ENCODE results near the gene ZMYND19.
"Not testable (repeated sequence)": the region's sequence is repeated elsewhere in the genome, so short reads cannot be mapped to it uniquely, and the experiment has no call there.

Gene ZMYND19

DNA sequence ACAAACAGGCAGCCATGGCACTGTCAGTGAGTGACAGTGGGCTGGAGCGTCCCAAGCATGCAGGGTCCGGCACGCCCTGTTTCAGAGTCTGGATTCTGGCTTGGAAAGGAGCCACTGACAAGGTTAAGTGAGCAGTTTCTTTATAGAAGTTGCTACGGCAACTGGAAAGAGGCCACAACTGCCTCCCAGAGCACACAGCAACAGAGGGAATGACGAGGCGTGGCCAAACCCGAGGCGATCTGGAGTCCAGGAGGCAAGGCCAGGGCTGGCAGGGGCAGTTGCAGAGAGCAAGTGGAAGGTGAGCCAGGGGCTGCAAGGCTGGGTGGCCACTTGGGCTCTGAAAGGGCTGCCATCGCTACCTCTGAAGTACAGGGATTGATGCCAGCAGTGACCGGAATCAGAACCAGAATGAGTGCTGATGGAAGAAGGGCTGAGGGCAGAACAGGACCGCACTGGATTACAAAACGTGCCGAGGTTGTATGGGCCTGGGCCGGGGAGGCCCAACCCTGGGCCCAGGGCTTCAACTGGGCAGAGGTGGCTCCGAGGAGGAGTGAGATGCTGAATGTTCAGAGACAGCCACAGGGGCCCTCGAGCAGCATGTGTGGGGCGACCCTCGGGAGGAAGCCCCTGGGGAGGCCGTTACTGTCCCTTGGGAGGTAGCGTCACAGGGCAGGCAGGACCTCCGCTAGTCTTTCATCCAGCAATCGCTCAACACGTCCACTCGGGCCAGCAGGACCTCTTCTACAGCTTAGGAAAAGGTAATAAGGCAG lies 34.1 kb downstream of the ZMYND19 start:
- no peak for DNase-seq (ENCODE audit: low read depth)

- no peak for DNase-seq (ENCODE audit: low read depth)
These were observed 35.1 kb downstream of the ZMYND19 start for GRCh38 chr9:137555179-137555578.

- no peak for DNase-seq (ENCODE audit: low read depth)
These were observed 36.0 kb downstream of the ZMYND19 start for GRCh38 chr9:137554349-137554748.

DNA sequence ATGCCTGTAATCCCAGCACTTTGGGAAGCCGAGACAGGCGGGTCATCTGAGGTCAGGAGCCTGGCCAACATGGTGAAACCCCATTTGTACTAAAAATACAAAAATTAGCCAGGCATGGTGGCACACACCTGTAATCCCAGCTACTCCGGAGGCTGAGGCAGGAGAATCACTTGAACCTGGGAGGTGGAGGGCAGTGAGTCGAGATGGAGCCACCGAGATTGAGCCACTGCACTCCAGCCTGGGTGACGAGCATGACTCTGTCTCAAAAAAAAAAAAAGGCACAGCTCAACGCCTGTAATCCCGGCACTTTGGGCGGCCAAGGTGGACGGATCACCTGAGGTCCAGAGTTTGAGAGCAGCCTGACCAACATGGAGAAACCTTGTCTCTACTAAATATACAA lies 36.7 kb downstream of the ZMYND19 start:
- DNase-seq (ENCODE audit: low read depth): not testable (repeated sequence)

- no peak for DNase-seq (ENCODE audit: low read depth)
These were observed 38.1 kb downstream of the ZMYND19 start for GRCh38 chr9:137552022-137552768.

GRCh38 chr9:137551264-137552021 lies 38.9 kb downstream of the ZMYND19 start, which contains the start of gene MRPL41:
MRPL41 (plus strand) TSS chr9:137551879; CDS start chr9:137552082, 203 bp downstream.
- peak; percentile 88 for DNase-seq (ENCODE audit: low read depth)

DNA sequence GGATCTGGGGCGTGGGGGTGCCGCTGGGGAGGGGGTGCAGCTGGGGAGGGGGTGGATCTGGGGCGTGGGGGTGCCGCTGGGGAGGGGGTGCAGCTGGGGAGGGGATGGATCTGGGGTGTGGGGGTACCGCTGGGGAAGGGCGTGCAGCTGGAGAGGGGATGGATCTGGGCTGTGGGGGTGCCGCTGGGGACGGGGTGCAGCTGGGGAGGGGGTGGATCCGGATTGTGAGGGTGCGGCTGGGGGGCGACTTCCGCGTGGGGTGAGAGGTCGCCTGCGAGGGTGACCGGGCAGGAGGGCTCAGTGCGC lies 39.4 kb downstream of the ZMYND19 start:
- not testable (repeated sequence) for DNase-seq (ENCODE audit: low read depth)

DNA sequence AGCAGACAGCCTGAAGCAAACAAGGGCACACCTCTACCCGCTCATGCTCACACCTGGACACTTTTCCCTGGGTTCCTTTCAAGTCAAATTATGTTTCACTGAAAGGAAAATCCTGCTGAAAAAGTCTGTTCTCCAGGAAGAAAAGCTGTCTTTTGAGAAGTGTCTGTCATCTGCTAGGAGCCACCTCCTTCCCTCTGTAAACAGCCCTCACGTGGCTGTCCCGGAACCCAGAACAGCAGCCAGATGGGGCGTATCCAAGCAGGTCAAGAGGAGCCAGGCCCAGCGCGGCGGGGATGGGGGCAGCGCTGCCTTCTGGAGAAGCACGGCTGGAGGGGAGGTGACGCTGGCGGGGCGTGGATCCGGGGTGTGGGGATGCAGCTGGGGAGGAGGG lies 40.1 kb downstream of the ZMYND19 start, which contains the start of gene PNPLA7:
Gene PNPLA7 (minus strand): TSS at position 172 of the 391 bp plus-strand sequence. CDS start 205 bp downstream, outside the sequence.
- peak; percentile 68 for DNase-seq (ENCODE audit: low read depth)

GRCh38 chr9:137547687-137548543 lies 42.4 kb downstream of the ZMYND19 start:
- no peak for DNase-seq (ENCODE audit: low read depth)

GRCh38 chr9:137545123-137545522 lies 45.2 kb downstream of the ZMYND19 start:
- peak; percentile 87 for DNase-seq (ENCODE audit: low read depth)

- peak; percentile 64 for DNase-seq (ENCODE audit: low read depth)
These were observed 46.0 kb downstream of the ZMYND19 start for GRCh38 chr9:137544176-137544760.

GRCh38 chr9:137543237-137543963 lies 46.9 kb downstream of the ZMYND19 start:
- no peak for DNase-seq (ENCODE audit: low read depth)

DNA sequence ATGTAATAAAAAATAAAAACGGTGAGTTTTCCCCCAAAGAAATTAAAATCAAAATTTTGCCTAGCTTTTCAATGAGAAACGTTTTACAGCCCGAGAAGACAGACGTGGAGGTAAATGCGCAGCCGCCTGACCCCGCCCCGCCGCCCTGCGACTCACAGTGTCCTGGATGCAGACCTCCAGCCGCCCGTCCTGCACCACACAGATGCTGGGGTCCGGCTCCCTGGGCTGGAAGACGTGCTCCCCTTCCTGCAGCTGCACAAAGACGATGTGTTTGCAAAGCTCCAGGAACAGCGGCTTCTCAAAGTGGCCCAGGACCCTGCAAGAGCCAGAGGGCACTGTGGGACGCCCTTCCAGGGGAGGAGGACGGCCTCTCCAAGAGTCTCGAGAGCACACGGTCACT lies 47.8 kb downstream of the ZMYND19 start:
- DNase-seq (ENCODE audit: low read depth): no peak

- DNase-seq (ENCODE audit: low read depth): no peak
These were observed 49.8 kb downstream of the ZMYND19 start for GRCh38 chr9:137540536-137540935.

- no peak for DNase-seq (ENCODE audit: low read depth)
These were observed 52.3 kb downstream of the ZMYND19 start for GRCh38 chr9:137538058-137538457.

GRCh38 chr9:137536594-137537131 lies 53.6 kb downstream of the ZMYND19 start:
- not testable (repeated sequence) for DNase-seq (ENCODE audit: low read depth)

GRCh38 chr9:137535120-137535428 lies 55.2 kb downstream of the ZMYND19 start:
- DNase-seq (ENCODE audit: low read depth): no peak

GRCh38 chr9:137534256-137535119 lies 55.8 kb downstream of the ZMYND19 start:
- peak; percentile 53 for DNase-seq (ENCODE audit: low read depth)

DNA sequence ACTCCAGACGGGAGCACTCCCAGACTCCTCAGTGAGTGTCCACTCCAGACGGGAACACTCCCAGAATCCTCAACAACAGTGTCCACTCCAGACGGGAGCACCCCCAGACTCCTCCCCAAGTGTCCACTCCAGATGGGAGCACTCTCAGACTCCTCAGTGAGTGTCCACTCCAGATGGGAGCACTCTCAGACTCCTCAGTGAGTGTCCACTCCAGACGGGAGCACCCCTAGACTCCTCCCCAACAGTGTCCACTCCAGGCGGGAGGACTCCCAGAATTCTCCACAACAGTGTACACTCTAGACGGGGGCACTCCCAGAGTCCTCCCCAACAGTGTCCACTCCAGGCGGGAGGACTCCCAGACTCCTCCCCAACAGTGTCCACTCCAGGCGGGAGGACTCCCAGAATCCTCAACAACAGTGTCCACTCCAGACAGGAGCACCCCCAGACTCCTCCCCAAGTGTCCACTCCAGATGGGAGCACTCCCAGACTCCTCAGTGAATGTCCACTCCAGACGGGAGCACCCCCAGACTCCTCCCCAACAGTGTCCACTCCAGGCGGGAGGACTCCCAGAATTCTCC lies 57.3 kb downstream of the ZMYND19 start:
- DNase-seq (ENCODE audit: low read depth): not testable (repeated sequence)

Measured in fibroblast of gingiva (primary cell).